HepG2 (cell line): ENCODE data around the gene HSPA1L. TPM values are rescaled to one million over a fixed set of nuclear protein-coding genes. Genes with fewer than 3 reads are reported as not detected.

ENCODE experiments used
- ATAC-seq: fragments of 200-7000 bp; cut with Tn5 transposase; 3 replicates; pipeline ENCODE4 v1.9.1; 2020; ENCODE audit warnings: mild to moderate bottlenecking, moderate library complexity
- BruUV-seq: library from RNA; stranded (reverse); fragments of 400-500 nt; replicated peaks from 2 replicates; lab custom pipeline; 2021; lab: Mats Ljungman, UMichigan
- CTCF ChIA-PET: fragments of 300-600 bp; formaldehyde crosslinking; extraction: SDS; loops from one replicate; lab custom pipeline; 2021; ENCODE audit warnings: low total read pairs, inconsistent platforms, low intra/inter-chr PET ratio; lab: Yijun Ruan, JAX
- POLR2A ChIA-PET: fragments of 350-600 bp; sonication (Branson Sonifier 250); formaldehyde crosslinking; loops from one replicate; lab custom pipeline; 2020; ENCODE audit warnings: antibody characterized with exemption, inconsistent platforms; lab: Yijun Ruan, JAX
- DNase-seq: peaks from one replicate; pipeline ENCODE4 v3.0.0-alpha.2; 2015; ENCODE audit warnings: low spot score
- FAIRE-seq: peaks from 3 replicates; lab custom pipeline; 2011; peaks lifted over from hg19 to GRCh38; lab: Jason Lieb, UNC
- H2AFZ ChIP-seq: one replicate; pipeline ENCODE4 v1.6.1; 2011; ENCODE audit warnings: low read length, inconsistent platforms
- H3K27ac ChIP-seq: fragments of 300-600 bp; 3 replicates; pipeline ENCODE4 v1.8.0; 2011; ENCODE audit warnings: mixed run types, mild to moderate bottlenecking, mixed read lengths, low read length, inconsistent platforms; ENCODE audit not compliant: insufficient read depth; ENCODE audit errors: extremely low read length
- H3K27me3 ChIP-seq, 2 experiments: fragments of 200-600 bp in 1 of 2; 2 replicates in 1 of 2; 3 replicates in 1 of 2; pipeline versions ENCODE4 v1.6.0 to v1.8.0; 2011; ENCODE audit warnings: low read length in 2 of 2, mild to moderate bottlenecking in 2 of 2, moderate library complexity in 2 of 2, inconsistent platforms in 1 of 2; ENCODE audit not compliant: insufficient read depth in 2 of 2, control insufficient read depth in 1 of 2
- H3K36me3 ChIP-seq, 2 experiments: fragments of 200-600 bp in 1 of 2; replicated peaks in 1 of 2; 2 replicates in 1 of 2; 3 replicates in 1 of 2; pipeline versions ENCODE4 v1.5.1 to v1.8.0; 2011; ENCODE audit warnings: low read length in 2 of 2, inconsistent platforms in 1 of 2; ENCODE audit not compliant: insufficient read depth in 2 of 2, control insufficient read depth in 1 of 2
- H3K4me1 ChIP-seq: 2 replicates; pipeline ENCODE4 v1.5.1; 2012; ENCODE audit warnings: low read length, inconsistent platforms; ENCODE audit not compliant: insufficient read depth
- H3K4me2 ChIP-seq: 2 replicates; pipeline ENCODE4 v1.6.0; 2011; ENCODE audit warnings: low read depth, low read length, inconsistent platforms
- H3K4me3 ChIP-seq, 3 experiments: fragments of 200-600 bp in 1 of 3; sonication (generic), shearing (Covaris generic) in 1 of 3; replicated peaks in 1 of 3; 2 replicates each; pipeline ENCODE4 v1.5.1; 2011 to 2016; ENCODE audit warnings: low read length in 3 of 3, inconsistent platforms in 2 of 3, low read depth in 2 of 3, mild to moderate bottlenecking in 2 of 3, control low read depth in 1 of 3, mixed read lengths in 1 of 3; ENCODE audit not compliant: insufficient read depth in 1 of 3
- H3K79me2 ChIP-seq: one replicate; pipeline ENCODE4 v1.6.1; 2011; ENCODE audit warnings: low read length, inconsistent platforms; ENCODE audit not compliant: insufficient read depth
- H3K9ac ChIP-seq: 2 replicates; pipeline ENCODE4 v1.6.0; 2011; ENCODE audit warnings: mild to moderate bottlenecking, low read depth, low read length, inconsistent platforms; ENCODE audit not compliant: insufficient read depth
- H3K9me3 ChIP-seq: 2 replicates; pipeline ENCODE4 v1.5.1; 2012; ENCODE audit warnings: mild to moderate bottlenecking, low read length
- H4K20me1 ChIP-seq: 2 replicates; pipeline ENCODE4 v1.6.0; 2011; ENCODE audit warnings: inconsistent platforms, mild to moderate bottlenecking, low read length, moderate library complexity; ENCODE audit not compliant: insufficient read depth
- ADNP ChIP-seq: sonication (generic); formaldehyde crosslinking; IDR thresholded peaks from 2 replicates; pipeline ENCODE4 v1.4.0; 2020; ENCODE audit warnings: missing genetic modification reagents
- AGO2 ChIP-seq: fragments of 200-400 bp; formaldehyde crosslinking; optimal IDR thresholded peaks from 2 replicates; pipeline ENCODE3; 2017; ENCODE audit warnings: mild to moderate bottlenecking, low read depth, low read length, moderate library complexity
- ELF1 ChIP-seq: sonication (generic); formaldehyde crosslinking; IDR thresholded peaks from 2 replicates; pipeline ENCODE4 v1.4.0; 2020; ENCODE audit warnings: missing genetic modification reagents
- HHEX ChIP-seq: IDR thresholded peaks from 2 replicates; pipeline ENCODE4 v1.6.1; 2016; ENCODE audit warnings: control low read depth
- NCOR1 ChIP-seq: fragments of 200-600 bp; sonication (generic); IDR thresholded peaks from 2 replicates; pipeline ENCODE4 v1.7.0; 2017; ENCODE audit warnings: antibody characterized with exemption, low read length, borderline replicate concordance
- NR2C2 ChIP-seq: sonication (generic); formaldehyde crosslinking; IDR thresholded peaks from 2 replicates; pipeline ENCODE4 v1.4.0; 2020; ENCODE audit warnings: missing genetic modification reagents, mild to moderate bottlenecking, moderate library complexity, borderline replicate concordance
- NR2F6 ChIP-seq, 2 experiments: IDR thresholded peaks; 2 replicates each; pipeline ENCODE4 v1.6.1; 2016; ENCODE audit warnings: antibody characterized with exemption in 1 of 2, mild to moderate bottlenecking in 1 of 2
- RBFOX2 ChIP-seq: fragments of 200-400 bp; formaldehyde crosslinking; IDR thresholded peaks from 2 replicates; pipeline ENCODE4 v1.6.1; 2017; ENCODE audit warnings: low read depth, mild to moderate bottlenecking, low read length
- RBM22 ChIP-seq: fragments of 200-400 bp; formaldehyde crosslinking; optimal IDR thresholded peaks from 2 replicates; pipeline ENCODE3; 2017; ENCODE audit warnings: mild to moderate bottlenecking, low read length, moderate library complexity
- SMARCE1 ChIP-seq: fragments of 450-650 bp; IDR thresholded peaks from 2 replicates; pipeline ENCODE4 v1.6.1; 2017; ENCODE audit warnings: borderline replicate concordance
- TAF15 ChIP-seq: fragments of 200-400 bp; formaldehyde crosslinking; IDR thresholded peaks from one replicate; pipeline ENCODE4 v1.6.1; 2018; ENCODE audit warnings: mild to moderate bottlenecking, low read depth, low read length; ENCODE audit not compliant: poor library complexity, severe bottlenecking
- WGBS: methylation state at CpG from one replicate; pipeline ENCODE4 v1.1.6; 2017; ENCODE audit warnings: low lambda C conversion rate; 5-methylcytosine and 5-hydroxymethylcytosine counted together
- in situ Hi-C: cut with HindIII; loops from 2 replicates; pipeline ENCODE4 v1.10.0; 2017; ENCODE audit warnings: low pct_unique_long_range_greater_than_20kb; ENCODE audit not compliant: extremely low pct_ligation_motif_present
- intact Hi-C: fragments of 100-400 bp; cut with micrococcal nuclease; formaldehyde crosslinking; loops from one replicate; pipeline ENCODE4 v1.10.0; 2022; ENCODE audit not compliant: unreplicated experiment
- polyA plus RNA-seq, 8 experiments: library from polyadenylated mRNA; depleted of rRNA in 3 of 8; stranded (reverse) in 7 of 8; unstranded in 1 of 8; fragments of >200 nt; fragmentation: Illumina TruSeq in 4 of 8; extraction: Trizol in 4 of 8; gene quantifications; 2 replicates each; pipeline versions ENCODE4 v1.2.1 to v1.2.3, GENCODE V29; 2011 to 2016; ENCODE audit warnings: low read depth in 4 of 8, missing spikeins in 1 of 8, mixed read lengths in 1 of 8; ENCODE audit not compliant: insufficient read depth in 1 of 8
- total RNA-seq, 5 experiments: library from RNA; depleted of rRNA; stranded (reverse); fragments of >200 nt; fragmentation: Illumina TruSeq; extraction: Trizol; gene quantifications; 2 replicates each; pipeline ENCODE4 v1.2.3, GENCODE V29; 2016; ENCODE audit warnings: low read depth in 1 of 5
- TF ChIP-seq, protein P1 (sequence below): sonication (generic); formaldehyde crosslinking; IDR thresholded peaks from 2 replicates; pipeline ENCODE4 v1.5.0; 2020; ENCODE audit warnings: mild to moderate bottlenecking, missing genetic modification reagents, borderline replicate concordance

Gene HSPA1L
- total and polyA plus RNA-seq, 2 of the 13 experiments (the other 11 are each of a cell fraction or from before 2014, with no cell fraction given), result 0.55 to 1.0 TPM

DNA sequence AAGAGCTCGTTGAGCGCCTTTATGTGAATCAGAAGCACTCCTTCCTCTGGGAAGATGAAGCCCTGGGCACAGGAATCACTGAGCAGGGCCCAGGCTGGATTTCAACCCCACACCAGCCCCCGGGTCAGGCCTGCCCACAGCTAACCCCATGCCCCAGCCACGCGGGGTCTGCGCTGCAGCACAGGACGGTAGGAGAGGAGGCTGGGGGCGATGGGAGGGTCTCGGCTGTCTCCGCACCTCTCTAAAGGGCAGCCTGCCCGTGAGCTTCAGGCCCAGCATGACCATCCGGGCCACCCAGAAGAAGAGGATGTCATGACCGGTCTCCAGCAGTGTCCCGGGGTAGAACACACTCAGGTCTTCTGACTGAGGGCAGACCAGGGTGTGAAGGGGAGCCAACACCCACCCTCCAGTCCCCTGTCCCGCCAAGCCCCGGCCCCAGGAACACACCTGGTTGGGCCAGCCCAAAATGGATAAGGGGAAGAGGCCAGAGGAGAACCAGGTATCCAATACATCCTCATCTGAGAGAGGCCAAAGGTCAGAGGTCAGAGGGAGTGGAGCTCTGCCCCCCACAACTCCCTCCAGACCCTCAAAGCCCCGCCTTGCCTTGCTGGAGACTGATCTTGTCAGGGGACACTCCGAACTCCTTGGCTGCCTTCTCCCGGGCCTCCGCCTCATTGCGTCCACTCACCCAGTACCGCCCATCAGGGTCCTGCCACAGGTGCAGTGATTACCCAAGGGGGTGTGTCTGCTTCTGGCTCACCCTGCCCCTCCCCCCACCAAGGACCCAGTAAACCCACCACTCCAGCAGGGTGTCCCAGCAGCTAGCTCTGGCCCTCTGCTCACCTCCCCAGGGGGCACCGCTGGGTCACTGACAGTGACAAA, 33.6 kb downstream of the HSPA1L start:
- ATAC-seq, result no peak
- H3K27ac ChIP-seq, result no peak overlapping the region
- 98% methylated on average over 21 of the region's 23 CpGs for WGBS

More for the DNA sequence above, 33.6 kb downstream of the HSPA1L start:
- CTCF ChIA-PET, result no interaction called here
- Histone ChIP-seq H3K9me3 (no peaks in the 10 kb centered on the region), H3K79me2 (no peaks in the 10 kb centered on the region), H4K20me1 (no peaks in the 10 kb centered on the region), H3K4me2 (no peak overlapping the region), H3K4me3 (no peak overlapping the region), H3K27me3 (no peaks in the 10 kb centered on the region), H2AFZ (no peak overlapping the region), H3K36me3 (peaks cover 50 to 61% of the 10 kb centered on the region in 2 experiments), H3K9ac (no peak overlapping the region), H3K4me1 (peaks cover 29% of the 10 kb centered on the region)
- TF ChIP-seq RBM22, result peak; percentile 15
- TF ChIP-seq NR2F6 (IDR thresholded peaks at IDR 0.05), result peak; percentile 26; the same call in 1 of the 2 replicates
- no peak for TF ChIP-seq NR2F6 (CRISPR knock-in tag; IDR thresholded peaks at IDR 0.05)
- TF ChIP-seq, protein P1, sequence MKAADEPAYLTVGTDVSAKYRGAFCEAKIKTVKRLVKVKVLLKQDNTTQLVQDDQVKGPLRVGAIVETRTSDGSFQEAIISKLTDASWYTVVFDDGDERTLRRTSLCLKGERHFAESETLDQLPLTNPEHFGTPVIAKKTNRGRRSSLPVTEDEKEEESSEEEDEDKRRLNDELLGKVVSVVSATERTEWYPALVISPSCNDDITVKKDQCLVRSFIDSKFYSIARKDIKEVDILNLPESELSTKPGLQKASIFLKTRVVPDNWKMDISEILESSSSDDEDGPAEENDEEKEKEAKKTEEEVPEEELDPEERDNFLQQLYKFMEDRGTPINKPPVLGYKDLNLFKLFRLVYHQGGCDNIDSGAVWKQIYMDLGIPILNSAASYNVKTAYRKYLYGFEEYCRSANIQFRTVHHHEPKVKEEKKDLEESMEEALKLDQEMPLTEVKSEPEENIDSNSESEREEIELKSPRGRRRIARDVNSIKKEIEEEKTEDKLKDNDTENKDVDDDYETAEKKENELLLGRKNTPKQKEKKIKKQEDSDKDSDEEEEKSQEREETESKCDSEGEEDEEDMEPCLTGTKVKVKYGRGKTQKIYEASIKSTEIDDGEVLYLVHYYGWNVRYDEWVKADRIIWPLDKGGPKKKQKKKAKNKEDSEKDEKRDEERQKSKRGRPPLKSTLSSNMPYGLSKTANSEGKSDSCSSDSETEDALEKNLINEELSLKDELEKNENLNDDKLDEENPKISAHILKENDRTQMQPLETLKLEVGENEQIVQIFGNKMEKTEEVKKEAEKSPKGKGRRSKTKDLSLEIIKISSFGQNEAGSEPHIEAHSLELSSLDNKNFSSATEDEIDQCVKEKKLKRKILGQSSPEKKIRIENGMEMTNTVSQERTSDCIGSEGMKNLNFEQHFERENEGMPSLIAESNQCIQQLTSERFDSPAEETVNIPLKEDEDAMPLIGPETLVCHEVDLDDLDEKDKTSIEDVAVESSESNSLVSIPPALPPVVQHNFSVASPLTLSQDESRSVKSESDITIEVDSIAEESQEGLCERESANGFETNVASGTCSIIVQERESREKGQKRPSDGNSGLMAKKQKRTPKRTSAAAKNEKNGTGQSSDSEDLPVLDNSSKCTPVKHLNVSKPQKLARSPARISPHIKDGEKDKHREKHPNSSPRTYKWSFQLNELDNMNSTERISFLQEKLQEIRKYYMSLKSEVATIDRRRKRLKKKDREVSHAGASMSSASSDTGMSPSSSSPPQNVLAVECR (CRISPR knock-in tag), result 0 out of 2 replicates have a peak, but pooled peaks have one; percentile 10
- TF ChIP-seq AGO2, result peak; percentile 12
- no peak for TF ChIP-seq ELF1
- no peak for TF ChIP-seq TAF15
- TF ChIP-seq RBFOX2, result peak; percentile 50; the same call in 1 of the 2 replicates
- TF ChIP-seq HHEX (CRISPR knock-in tag), result no peak
- no peak for TF ChIP-seq ADNP (CRISPR knock-in tag)
- TF ChIP-seq NR2C2 (CRISPR knock-in tag), result peak; percentile 35; the same call in 1 of the 2 replicates
- TF ChIP-seq NCOR1, result no peak
- no peak for TF ChIP-seq SMARCE1
- intact Hi-C loops, result no loop called here
- no peak for DNase-seq
- no TSS peak for BruUV-seq
- no peak for FAIRE-seq
- POLR2A ChIA-PET, result interaction anchor here (0.9 to 1.7 kb wide), 3 partner anchors 14 to 25 kb away, joined by 3 to 5 read pairs (median 4); partner anchors contain the start of genes LSM2 and VARS1
- in situ Hi-C loops, result no loop called here
